ENCODE data around the gene COL20A1.

DNA sequence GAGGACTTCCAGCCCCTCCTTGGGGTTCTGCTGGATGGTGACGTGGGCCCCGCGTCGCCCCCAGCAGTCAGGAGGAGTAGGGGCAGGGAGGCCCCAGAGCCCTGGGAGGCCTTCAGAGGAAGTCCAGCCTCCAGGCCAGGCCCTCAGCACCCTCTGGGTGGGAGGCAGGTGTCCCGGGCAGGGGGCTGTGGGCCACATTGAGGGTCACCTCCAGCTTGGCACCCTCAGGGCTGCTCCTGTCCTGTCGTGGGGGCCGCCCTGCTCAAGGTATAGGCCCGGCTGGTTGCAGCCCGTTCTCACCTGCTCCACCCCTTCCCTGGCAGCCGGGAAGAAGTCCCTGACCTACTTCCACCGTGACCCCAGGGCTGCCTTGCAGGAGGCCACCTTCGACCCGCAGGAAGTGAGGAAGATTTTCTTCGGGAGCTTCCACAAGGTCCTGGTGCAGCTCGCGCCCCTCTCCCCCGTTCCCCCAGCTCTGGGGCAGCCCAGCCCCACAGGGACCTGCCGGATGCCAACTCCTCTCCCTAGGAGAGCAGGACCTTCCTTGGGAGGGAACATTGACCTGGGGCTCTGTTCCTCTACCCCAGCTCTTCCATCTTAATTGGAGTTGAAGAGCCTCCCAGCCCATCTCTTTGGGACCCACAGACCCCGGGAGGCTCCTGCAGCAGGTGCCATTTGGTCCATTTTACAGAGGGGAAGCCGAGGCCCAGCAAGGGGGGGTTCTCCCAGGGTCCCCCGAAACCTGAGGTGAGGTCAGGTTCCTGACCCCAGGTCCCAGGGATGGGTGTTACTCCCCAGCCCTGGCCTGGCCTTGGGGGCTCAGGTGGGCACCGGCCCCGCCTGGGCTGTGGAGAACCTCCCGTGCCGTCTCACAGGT is 26.4 kb downstream of the COL20A1 start:
- TF ChIP-seq RAD21 (conservative IDR thresholded peaks at IDR 0.05 in 1 of 2, IDR thresholded peaks at IDR 0.05 in 1 of 2) (no peak), HDAC2 (IDR thresholded peaks at IDR 0.05) (no peak), RCOR1 (IDR thresholded peaks at IDR 0.05; ENCODE audit: low read depth, low read length) (no peak), EP300 (IDR thresholded peaks at IDR 0.05) (no peak), MAFK (IDR thresholded peaks at IDR 0.05; ENCODE audit: partially characterized antibody) (no peak), POLR2A (IDR thresholded peaks at IDR 0.05; ENCODE audit: low read length) (no peak), POLR2AphosphoS2 (conservative IDR thresholded peaks at IDR 0.05; ENCODE audit: low read length) (no peak), BHLHE40 (IDR thresholded peaks at IDR 0.05; ENCODE audit: low read depth, low read length) (no peak), JUN (IDR thresholded peaks at IDR 0.05) (no peak)
- TF ChIP-seq, protein P1, sequence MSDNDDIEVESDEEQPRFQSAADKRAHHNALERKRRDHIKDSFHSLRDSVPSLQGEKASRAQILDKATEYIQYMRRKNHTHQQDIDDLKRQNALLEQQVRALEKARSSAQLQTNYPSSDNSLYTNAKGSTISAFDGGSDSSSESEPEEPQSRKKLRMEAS (IDR thresholded peaks at IDR 0.05): no peak
- TF ChIP-seq, protein P2, sequence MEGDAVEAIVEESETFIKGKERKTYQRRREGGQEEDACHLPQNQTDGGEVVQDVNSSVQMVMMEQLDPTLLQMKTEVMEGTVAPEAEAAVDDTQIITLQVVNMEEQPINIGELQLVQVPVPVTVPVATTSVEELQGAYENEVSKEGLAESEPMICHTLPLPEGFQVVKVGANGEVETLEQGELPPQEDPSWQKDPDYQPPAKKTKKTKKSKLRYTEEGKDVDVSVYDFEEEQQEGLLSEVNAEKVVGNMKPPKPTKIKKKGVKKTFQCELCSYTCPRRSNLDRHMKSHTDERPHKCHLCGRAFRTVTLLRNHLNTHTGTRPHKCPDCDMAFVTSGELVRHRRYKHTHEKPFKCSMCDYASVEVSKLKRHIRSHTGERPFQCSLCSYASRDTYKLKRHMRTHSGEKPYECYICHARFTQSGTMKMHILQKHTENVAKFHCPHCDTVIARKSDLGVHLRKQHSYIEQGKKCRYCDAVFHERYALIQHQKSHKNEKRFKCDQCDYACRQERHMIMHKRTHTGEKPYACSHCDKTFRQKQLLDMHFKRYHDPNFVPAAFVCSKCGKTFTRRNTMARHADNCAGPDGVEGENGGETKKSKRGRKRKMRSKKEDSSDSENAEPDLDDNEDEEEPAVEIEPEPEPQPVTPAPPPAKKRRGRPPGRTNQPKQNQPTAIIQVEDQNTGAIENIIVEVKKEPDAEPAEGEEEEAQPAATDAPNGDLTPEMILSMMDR (IDR thresholded peaks at IDR 0.05): no peak

Data from A549 (cell line).